ENCODE measurements around the gene EFHD2. TPM values are rescaled to one million over a fixed set of nuclear protein-coding genes. Genes with fewer than 3 reads are reported as not detected.

Gene EFHD2
- total RNA-seq, 1 donor from 2014 or later = 6.6 TPM

- no peak overlapping the region for H3K4me3 Mint-ChIP-seq (ENCODE audit: unreplicated experiment)
- peaks cover 2% of the 10 kb centered on the region for H3K4me1 Mint-ChIP-seq (ENCODE audit: unreplicated experiment)
- H3K36me3 Mint-ChIP-seq (ENCODE audit: low read depth, unreplicated experiment) = peaks cover 4% of the 10 kb centered on the region
- TF ChIP-seq CTCF (IDR thresholded peaks at IDR 0.05; ENCODE audit: unreplicated experiment) = no peak
- H3K27ac Mint-ChIP-seq (ENCODE audit: unreplicated experiment) = no peak overlapping the region
- H3K9me3 Mint-ChIP-seq (ENCODE audit: unreplicated experiment) = no peaks in the 10 kb centered on the region
- H3K27me3 Mint-ChIP-seq (ENCODE audit: unreplicated experiment) = peaks cover 9% of the 10 kb centered on the region
- no peak for DNase-seq (ENCODE audit: low spot score)
Measured at GRCh38 chr1:15444468-15445389, 35.0 kb downstream of the EFHD2 start.

DNA sequence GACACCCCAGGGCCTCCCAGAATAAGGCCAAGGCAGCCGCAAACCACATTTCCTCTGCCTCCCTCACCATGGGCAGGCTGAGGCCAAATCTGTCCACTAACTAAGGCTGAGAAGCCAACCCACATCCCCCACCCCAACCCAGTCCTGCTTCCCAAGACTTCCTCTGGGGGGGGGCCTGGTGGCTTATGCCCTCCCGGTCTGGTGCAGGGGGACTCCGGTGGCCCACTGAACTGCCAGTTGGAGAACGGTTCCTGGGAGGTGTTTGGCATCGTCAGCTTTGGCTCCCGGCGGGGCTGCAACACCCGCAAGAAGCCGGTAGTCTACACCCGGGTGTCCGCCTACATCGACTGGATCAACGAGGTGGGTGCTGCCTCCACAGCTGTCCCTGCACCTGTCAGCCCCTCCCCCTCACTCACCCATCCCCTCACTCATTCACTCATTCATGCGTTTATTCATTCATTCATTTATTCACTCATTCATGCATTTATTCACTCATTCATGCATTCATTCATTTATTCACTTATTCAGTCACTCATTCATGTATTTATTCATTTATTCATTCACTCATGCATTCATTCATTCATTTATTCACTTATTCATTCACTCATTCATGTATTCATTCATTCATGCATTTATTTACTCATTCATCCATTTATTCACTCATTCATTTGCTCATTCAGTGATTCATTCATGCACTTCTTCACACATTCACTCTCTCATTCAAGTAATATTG is 35.9 kb downstream of the EFHD2 start:
- Mint-ChIP-seq H3K27me3 (ENCODE audit: unreplicated experiment) (peaks cover 10% of the 10 kb centered on the region), H3K4me3 (ENCODE audit: unreplicated experiment) (no peak overlapping the region), H3K9me3 (ENCODE audit: unreplicated experiment) (no peaks in the 10 kb centered on the region), H3K4me1 (ENCODE audit: unreplicated experiment) (peaks cover 2% of the 10 kb centered on the region), H3K36me3 (ENCODE audit: low read depth, unreplicated experiment) (peaks cover 4% of the 10 kb centered on the region), H3K27ac (ENCODE audit: unreplicated experiment) (no peak overlapping the region)
- DNase-seq (ENCODE audit: low spot score) = no peak
- no peak for TF ChIP-seq CTCF (IDR thresholded peaks at IDR 0.05; ENCODE audit: unreplicated experiment)

DNA sequence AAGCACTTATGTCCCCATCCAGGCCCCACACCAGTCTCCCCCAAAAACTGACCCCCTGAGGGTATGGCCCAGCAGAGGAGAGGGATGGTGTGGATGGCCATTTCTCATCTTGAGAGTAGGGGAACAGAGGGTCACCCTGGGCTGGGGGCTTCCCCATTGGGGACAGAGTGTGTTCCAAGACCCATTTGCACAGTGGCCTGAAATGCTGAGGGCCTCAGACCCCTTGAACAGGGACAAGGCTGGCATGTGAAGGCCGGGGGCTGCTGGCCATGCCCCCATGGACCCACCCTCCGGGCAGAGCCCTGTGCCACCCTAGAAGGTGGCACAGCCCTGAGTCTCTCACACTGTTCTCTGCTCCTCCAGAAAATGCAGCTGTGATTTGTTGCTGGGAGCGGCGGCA is 36.5 kb downstream of the EFHD2 start:
- TF ChIP-seq CTCF (IDR thresholded peaks at IDR 0.05; ENCODE audit: unreplicated experiment) = no peak
- H3K4me1 Mint-ChIP-seq (ENCODE audit: unreplicated experiment) = peaks cover 2% of the 10 kb centered on the region

GRCh38 chr1:15448877-15449462 is 39.3 kb downstream of the EFHD2 start:
- H3K36me3 Mint-ChIP-seq (ENCODE audit: low read depth, unreplicated experiment) = peaks cover 4% of the 10 kb centered on the region
- peaks cover 2% of the 10 kb centered on the region for H3K4me1 Mint-ChIP-seq (ENCODE audit: unreplicated experiment)
- peaks cover 7% of the 10 kb centered on the region for H3K27me3 Mint-ChIP-seq (ENCODE audit: unreplicated experiment)

More for the DNA sequence above, 36.5 kb downstream of the EFHD2 start:
- no peak for DNase-seq (ENCODE audit: low spot score)
- Mint-ChIP-seq H3K36me3 (ENCODE audit: low read depth, unreplicated experiment) (peaks cover 4% of the 10 kb centered on the region), H3K4me3 (ENCODE audit: unreplicated experiment) (no peak overlapping the region), H3K27ac (ENCODE audit: unreplicated experiment) (no peak overlapping the region), H3K9me3 (ENCODE audit: unreplicated experiment) (no peaks in the 10 kb centered on the region), H3K27me3 (ENCODE audit: unreplicated experiment) (peaks cover 10% of the 10 kb centered on the region)

More at GRCh38 chr1:15448877-15449462, 39.3 kb downstream of the EFHD2 start:
- Mint-ChIP-seq H3K9me3 (ENCODE audit: unreplicated experiment) (no peaks in the 10 kb centered on the region), H3K4me3 (ENCODE audit: unreplicated experiment) (no peak overlapping the region), H3K27ac (ENCODE audit: unreplicated experiment) (no peak overlapping the region)
- no peak for TF ChIP-seq CTCF (IDR thresholded peaks at IDR 0.05; ENCODE audit: unreplicated experiment)
- DNase-seq (ENCODE audit: low spot score) = no peak
